HG02938 (cell line): ENCODE data around the gene TMEM198.

Experiments used
- ATAC-seq: cut with Tn5 transposase; IDR thresholded peaks from one replicate; pipeline ENCODE4 v1.9.1; 2021; ENCODE audit warnings: mild to moderate bottlenecking, moderate library complexity; ENCODE audit not compliant: unreplicated experiment

Gene TMEM198

GRCh38 chr2:219524817-219525216 is 19.0 kb upstream of the TMEM198 start:
- no peak for ATAC-seq

GRCh38 chr2:219525533-219526232 is 18.1 kb upstream of the TMEM198 start:
- no peak for ATAC-seq

- no peak for ATAC-seq
These were observed 17.3 kb upstream of the TMEM198 start for GRCh38 chr2:219526320-219527075.

GRCh38 chr2:219527076-219527394 is 16.8 kb upstream of the TMEM198 start:
- ATAC-seq, result no peak

GRCh38 chr2:219527472-219527871 is 16.4 kb upstream of the TMEM198 start:
- ATAC-seq, result no peak

- ATAC-seq, result peak; percentile 79
These were observed 13.5 kb upstream of the TMEM198 start for GRCh38 chr2:219530048-219530963.

- ATAC-seq, result no peak
These were observed 12.0 kb upstream of the TMEM198 start for GRCh38 chr2:219531639-219532377.

- no peak for ATAC-seq
These were observed 11.5 kb upstream of the TMEM198 start for GRCh38 chr2:219532378-219532649.

- no peak for ATAC-seq
These were observed 9.7 kb upstream of the TMEM198 start for GRCh38 chr2:219533930-219534661.

- ATAC-seq, result no peak
These were observed 7.4 kb upstream of the TMEM198 start for GRCh38 chr2:219536425-219536824.

GRCh38 chr2:219536967-219537366 is 6.9 kb upstream of the TMEM198 start:
- ATAC-seq, result no peak

- ATAC-seq, result no peak
These were observed 6.0 kb upstream of the TMEM198 start for GRCh38 chr2:219537657-219538488.

GRCh38 chr2:219538504-219538951 is 5.3 kb upstream of the TMEM198 start:
- ATAC-seq, result no peak

GRCh38 chr2:219538956-219539788 is 4.7 kb upstream of the TMEM198 start:
- no peak for ATAC-seq

- ATAC-seq, result no peak
These were observed 3.7 kb upstream of the TMEM198 start for GRCh38 chr2:219539926-219540678.

- ATAC-seq, result no peak
These were observed 2.9 kb upstream of the TMEM198 start for GRCh38 chr2:219540784-219541504.

GRCh38 chr2:219541611-219542180 is 2.1 kb upstream of the TMEM198 start:
- peak; percentile 43 for ATAC-seq
